Smooth muscle cell (in vitro differentiated cells): Measurements from ENCODE around the gene CALU. TPM values are rescaled to one million over a fixed set of nuclear protein-coding genes. Genes with fewer than 3 reads are reported as not detected.

Experiments
- DNase-seq: peaks from one replicate; lab custom pipeline; 2025; ENCODE audit not compliant: unreplicated experiment; lab: John Stamatoyannopoulos, UW
- H2AFZ ChIP-seq: fragments of 200-600 bp; sonication (generic); 2 replicates; pipeline ENCODE4 v1.6.0; 2016; ENCODE audit warnings: antibody characterized with exemption, low read depth, mild to moderate bottlenecking
- H3F3A ChIP-seq: fragments of 200-600 bp; sonication (generic); 2 replicates; pipeline ENCODE4 v1.6.0; 2017; ENCODE audit warnings: antibody characterized with exemption, low read depth
- H3K27ac ChIP-seq: fragments of 200-600 bp; sonication (generic); 2 replicates; pipeline ENCODE4 v1.5.1; 2016; ENCODE audit warnings: low read depth, mild to moderate bottlenecking
- H3K27me3 ChIP-seq: fragments of 200-600 bp; sonication (generic); 2 replicates; pipeline ENCODE4 v1.6.1; 2016; ENCODE audit warnings: low read depth, mild to moderate bottlenecking
- H3K36me3 ChIP-seq: fragments of 200-600 bp; sonication (generic); 2 replicates; pipeline ENCODE4 v1.5.1; 2016; ENCODE audit warnings: low read depth
- H3K4me1 ChIP-seq: fragments of 200-600 bp; sonication (generic); 2 replicates; pipeline ENCODE4 v1.5.1; 2016; ENCODE audit warnings: low read depth
- H3K4me2 ChIP-seq: fragments of 200-600 bp; sonication (generic); 2 replicates; pipeline ENCODE4 v1.6.0; 2016; ENCODE audit warnings: mild to moderate bottlenecking
- H3K4me3 ChIP-seq: fragments of 200-600 bp; sonication (generic); 2 replicates; pipeline ENCODE4 v1.5.1; 2016; ENCODE audit warnings: mild to moderate bottlenecking
- H3K79me2 ChIP-seq: fragments of 200-600 bp; sonication (generic); 2 replicates; pipeline ENCODE4 v1.6.0; 2016; ENCODE audit warnings: low read depth, mild to moderate bottlenecking
- H3K9ac ChIP-seq: fragments of 200-600 bp; sonication (generic); 2 replicates; pipeline ENCODE4 v1.6.0; 2016; ENCODE audit warnings: low read depth
- H3K9me3 ChIP-seq: fragments of 200-600 bp; sonication (generic); replicated peaks from 2 replicates; pipeline ENCODE4 v1.5.1; 2016; ENCODE audit warnings: low read depth
- H4K20me1 ChIP-seq: fragments of 200-600 bp; sonication (generic); 2 replicates; pipeline ENCODE4 v1.6.0; 2016; ENCODE audit warnings: low read depth
- WGBS: methylation state at CpG from one replicate; pipeline ENCODE4 v1.1.7; 2016; ENCODE audit warnings: low lambda C conversion rate; 5-methylcytosine and 5-hydroxymethylcytosine counted together
- polyA plus RNA-seq: library from polyadenylated mRNA; unstranded; fragments of >200 nt; fragmentation: Nextera tagmentation; extraction: Ambion mirVana; gene quantifications from 2 replicates; pipeline ENCODE4 v1.2.1, GENCODE V29; 2016
- total RNA-seq: library from RNA; depleted of rRNA; stranded (reverse); fragments of >200 nt; gene quantifications from 2 replicates; pipeline ENCODE4 v1.2.3, GENCODE V29; 2014
- TF ChIP-seq, protein P1 (sequence below): fragments of 200-600 bp; sonication (generic); IDR thresholded peaks from 2 replicates; pipeline ENCODE4 v1.5.1; 2017; ENCODE audit warnings: borderline replicate concordance, mild to moderate bottlenecking, antibody characterized with exemption; ENCODE audit not compliant: insufficient read depth, poor library complexity, severe bottlenecking

CALU gene
- total and polyA plus RNA-seq, 2 experiments from 2014 or later: 679 to 783 TPM

GRCh38 chr7:128800567-128800966 is 61.4 kb downstream of the CALU start:
- Histone ChIP-seq H3K79me2 (no peaks in the 10 kb centered on the region), H4K20me1 (no peaks in the 10 kb centered on the region), H3K36me3 (no peaks in the 10 kb centered on the region), H3K4me2 (no peak overlapping the region), H2AFZ (no peak overlapping the region), H3K27ac (no peak overlapping the region), H3K27me3 (no peaks in the 10 kb centered on the region), H3K9me3 (no peaks in the 10 kb centered on the region), H3K4me1 (peaks cover under 1% of the 10 kb centered on the region), H3K4me3 (no peak overlapping the region), H3K9ac (no peak overlapping the region), H3F3A (no peaks in the 10 kb centered on the region)
- DNase-seq: no peak
- TF ChIP-seq, protein P1, sequence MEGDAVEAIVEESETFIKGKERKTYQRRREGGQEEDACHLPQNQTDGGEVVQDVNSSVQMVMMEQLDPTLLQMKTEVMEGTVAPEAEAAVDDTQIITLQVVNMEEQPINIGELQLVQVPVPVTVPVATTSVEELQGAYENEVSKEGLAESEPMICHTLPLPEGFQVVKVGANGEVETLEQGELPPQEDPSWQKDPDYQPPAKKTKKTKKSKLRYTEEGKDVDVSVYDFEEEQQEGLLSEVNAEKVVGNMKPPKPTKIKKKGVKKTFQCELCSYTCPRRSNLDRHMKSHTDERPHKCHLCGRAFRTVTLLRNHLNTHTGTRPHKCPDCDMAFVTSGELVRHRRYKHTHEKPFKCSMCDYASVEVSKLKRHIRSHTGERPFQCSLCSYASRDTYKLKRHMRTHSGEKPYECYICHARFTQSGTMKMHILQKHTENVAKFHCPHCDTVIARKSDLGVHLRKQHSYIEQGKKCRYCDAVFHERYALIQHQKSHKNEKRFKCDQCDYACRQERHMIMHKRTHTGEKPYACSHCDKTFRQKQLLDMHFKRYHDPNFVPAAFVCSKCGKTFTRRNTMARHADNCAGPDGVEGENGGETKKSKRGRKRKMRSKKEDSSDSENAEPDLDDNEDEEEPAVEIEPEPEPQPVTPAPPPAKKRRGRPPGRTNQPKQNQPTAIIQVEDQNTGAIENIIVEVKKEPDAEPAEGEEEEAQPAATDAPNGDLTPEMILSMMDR: no peak
- 99% methylated on average over 3 of the region's 3 CpGs for WGBS

DNA sequence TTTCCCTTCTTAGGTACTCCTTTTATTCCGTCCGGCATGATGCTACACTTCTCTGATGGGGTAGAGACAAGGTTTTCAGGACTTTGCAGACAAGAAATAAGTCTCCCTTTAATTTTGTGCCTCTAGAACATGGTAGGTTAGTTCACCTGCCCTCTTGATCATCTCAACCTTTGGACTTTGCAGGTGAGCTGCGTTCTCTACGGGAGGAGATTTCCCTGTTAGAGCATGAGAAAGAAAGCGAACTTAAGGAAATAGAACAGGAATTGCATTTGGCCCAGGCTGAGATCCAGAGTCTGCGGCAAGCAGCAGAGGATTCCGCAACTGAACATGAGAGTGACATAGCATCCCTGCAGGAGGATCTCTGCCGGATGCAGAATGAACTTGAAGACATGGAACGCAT is 61.8 kb downstream of the CALU start:
- TF ChIP-seq, protein P1: no peak
- H3K4me2 ChIP-seq: no peak overlapping the region
- H3K36me3 ChIP-seq: no peaks in the 10 kb centered on the region
- H3K4me1 ChIP-seq: no peaks in the 10 kb centered on the region
- no peaks in the 10 kb centered on the region for H3K79me2 ChIP-seq
- no peak overlapping the region for H2AFZ ChIP-seq
- H3K4me3 ChIP-seq: no peak overlapping the region
- no peak overlapping the region for H3K9ac ChIP-seq
- H3K27ac ChIP-seq: no peak overlapping the region
- 96% methylated on average over 9 of the region's 9 CpGs for WGBS
- H4K20me1 ChIP-seq: no peaks in the 10 kb centered on the region
- no peaks in the 10 kb centered on the region for H3K9me3 ChIP-seq
- DNase-seq: no peak
- no peaks in the 10 kb centered on the region for H3F3A ChIP-seq
- H3K27me3 ChIP-seq: no peaks in the 10 kb centered on the region

- Histone ChIP-seq H3K4me3 (no peak overlapping the region), H3K36me3 (no peaks in the 10 kb centered on the region), H3K4me1 (no peaks in the 10 kb centered on the region), H3K79me2 (no peaks in the 10 kb centered on the region), H3K27me3 (no peaks in the 10 kb centered on the region), H3K9me3 (no peaks in the 10 kb centered on the region), H3K9ac (no peak overlapping the region), H3K4me2 (no peak overlapping the region), H4K20me1 (no peaks in the 10 kb centered on the region), H3F3A (no peaks in the 10 kb centered on the region), H2AFZ (no peak overlapping the region), H3K27ac (no peak overlapping the region)
- TF ChIP-seq, protein P1: no peak
- no peak for DNase-seq
- WGBS: 92% methylated on average over 2 of the region's 2 CpGs
Observed at GRCh38 chr7:128801667-128802418, 62.7 kb downstream of the CALU start.

GRCh38 chr7:128804484-128804883 is 65.3 kb downstream of the CALU start:
- no peaks in the 10 kb centered on the region for H3K36me3 ChIP-seq
- no peak overlapping the region for H3K27ac ChIP-seq
- no peaks in the 10 kb centered on the region for H3K27me3 ChIP-seq
- no peaks in the 10 kb centered on the region for H4K20me1 ChIP-seq
- no peaks in the 10 kb centered on the region for H3K79me2 ChIP-seq
- no peak overlapping the region for H3K4me3 ChIP-seq
- TF ChIP-seq, protein P1: no peak
- no peak overlapping the region for H3K4me2 ChIP-seq
- H3K9ac ChIP-seq: no peak overlapping the region
- WGBS: 90% methylated on average over 6 of the region's 6 CpGs
- no peaks in the 10 kb centered on the region for H3K9me3 ChIP-seq
- DNase-seq: no peak
- H3K4me1 ChIP-seq: no peaks in the 10 kb centered on the region
- H3F3A ChIP-seq: no peaks in the 10 kb centered on the region
- no peak overlapping the region for H2AFZ ChIP-seq
